ENCODE measurements around the gene MED9.

Gene MED9

GRCh38 chr17:17487998-17488397 is 11.2 kb downstream of the MED9 start:
- DNase-seq: no peak

- no peak for DNase-seq
Observed at GRCh38 chr17:17491031-17491471, 14.3 kb downstream of the MED9 start.

- DNase-seq: peak in 18 of 56 donors; percentile 25 to 75 (median 48)
Observed at GRCh38 chr17:17491546-17491988, 14.8 kb downstream of the MED9 start.

- no peak for DNase-seq
Observed at GRCh38 chr17:17492085-17492484, 15.3 kb downstream of the MED9 start.

- DNase-seq: no peak
Observed at GRCh38 chr17:17492571-17492970, 15.8 kb downstream of the MED9 start.

GRCh38 chr17:17493249-17493985 is 16.6 kb downstream of the MED9 start:
- DNase-seq: peak in 2 of 56 donors; percentile 31 to 32

- no peak for DNase-seq
Observed at GRCh38 chr17:17493986-17494466, 17.2 kb downstream of the MED9 start.

- peak in 1 of 56 donors; percentile 48 for DNase-seq
Observed at GRCh38 chr17:17494499-17494869, 17.7 kb downstream of the MED9 start.

- DNase-seq: peak in 15 of 56 donors; percentile 19 to 61 (median 44)
Observed at GRCh38 chr17:17494870-17495535, 18.2 kb downstream of the MED9 start.

- peak in 6 of 56 donors; percentile 27 to 81 (median 49) for DNase-seq
Observed at GRCh38 chr17:17495536-17496188, 18.9 kb downstream of the MED9 start.

- DNase-seq: peak in 55 of 56 donors; percentile 31 to 95 (median 80)
Observed at GRCh38 chr17:17496189-17497064, 19.6 kb downstream of the MED9 start, which contains the start of gene RASD1. Gene RASD1 (minus strand): TSS chr17:17496395. CDS start chr17:17496181, 214 bp downstream.

GRCh38 chr17:17497065-17497844 is 20.5 kb downstream of the MED9 start:
- DNase-seq: no peak

GRCh38 chr17:17497845-17498520 is 21.2 kb downstream of the MED9 start:
- no peak for DNase-seq

- DNase-seq: no peak
Observed at GRCh38 chr17:17498606-17499301, 22.0 kb downstream of the MED9 start.

- no peak for DNase-seq
Observed at GRCh38 chr17:17499402-17500145, 22.8 kb downstream of the MED9 start.

GRCh38 chr17:17500999-17501605 is 24.3 kb downstream of the MED9 start:
- no peak for DNase-seq

GRCh38 chr17:17502741-17503565 is 26.2 kb downstream of the MED9 start:
- DNase-seq: no peak
